ENCODE measurements around the gene EPB41L4A. TPM values are rescaled to one million over a fixed set of nuclear protein-coding genes. Genes with fewer than 3 reads are reported as not detected.

Gene EPB41L4A
- total RNA-seq, 1 experiment from 2014 or later = not detected

- DNase-seq (ENCODE audit: low read depth) = peak; percentile 5
Measured at GRCh38 chr5:112121258-112121657, 297.8 kb downstream of the EPB41L4A start.

- DNase-seq (ENCODE audit: low read depth) = no peak
Measured at GRCh38 chr5:112119969-112120368, 299.1 kb downstream of the EPB41L4A start.

- DNase-seq (ENCODE audit: low read depth) = no peak
Measured at GRCh38 chr5:112119508-112119907, 299.6 kb downstream of the EPB41L4A start.

- DNase-seq (ENCODE audit: low read depth) = no peak
Measured at GRCh38 chr5:112117551-112117950, 301.5 kb downstream of the EPB41L4A start.

GRCh38 chr5:112116371-112116770, 302.7 kb downstream of the EPB41L4A start:
- DNase-seq (ENCODE audit: low read depth) = no peak

GRCh38 chr5:112113565-112113964, 305.5 kb downstream of the EPB41L4A start:
- no peak for DNase-seq (ENCODE audit: low read depth)

Small RNAs within 50 kb of the gene (small RNA-seq; reads per million reads assigned to genes)
- gene AC010265.1 (not detected), gene HMGB3P16 (not detected), gene SNORA13 (42.1 reads per million, percentile 94 among the genes with 10 or more reads in this experiment)
